SU-DHL-6 (cell line): Measurements from ENCODE around the gene MYO7B.

Source experiments
- H2AFZ ChIP-seq: fragments of 200-600 bp; sonication (generic); 2 replicates; pipeline ENCODE4 v1.6.1; 2014; ENCODE audit warnings: low read depth, mild to moderate bottlenecking, moderate library complexity, mixed read lengths, antibody characterized with exemption, low read length; ENCODE audit not compliant: severe bottlenecking
- H3F3A ChIP-seq: fragments of 200-600 bp; shearing (Covaris generic); 2 replicates; pipeline ENCODE4 v1.6.0; 2016; ENCODE audit warnings: antibody characterized with exemption, mild to moderate bottlenecking; ENCODE audit not compliant: insufficient read depth
- H3K27ac ChIP-seq: fragments of 200-600 bp; sonication (generic); 2 replicates; pipeline ENCODE4 v1.5.1; 2016; ENCODE audit warnings: low read depth, mild to moderate bottlenecking, low read length, moderate library complexity, mixed read lengths
- H3K27me3 ChIP-seq: fragments of 200-600 bp; sonication (generic), shearing (Covaris generic); 2 replicates; pipeline ENCODE4 v1.6.0; 2014; ENCODE audit warnings: mild to moderate bottlenecking, low read length
- H3K36me3 ChIP-seq: fragments of 200-600 bp; sonication (generic); 2 replicates; pipeline ENCODE4 v1.6.1; 2014; ENCODE audit warnings: mild to moderate bottlenecking, low read length, mixed read lengths
- H3K4me2 ChIP-seq: fragments of 300-600, 200-600 bp; shearing (Covaris generic), sonication (generic); 2 replicates; pipeline ENCODE4 v1.6.0; 2014; ENCODE audit warnings: low read length, low read depth, mild to moderate bottlenecking; ENCODE audit not compliant: poor library complexity, severe bottlenecking
- H3K4me3 ChIP-seq: fragments of 200-600 bp; sonication (generic); 2 replicates; pipeline ENCODE4 v1.5.1; 2014; ENCODE audit warnings: antibody characterized with exemption, low read length, mild to moderate bottlenecking, mixed read lengths; ENCODE audit not compliant: insufficient read depth, poor library complexity, severe bottlenecking
- H3K79me2 ChIP-seq: fragments of 200-600 bp; sonication (generic); 2 replicates; pipeline ENCODE4 v1.6.1; 2014; ENCODE audit warnings: mild to moderate bottlenecking, low read length, moderate library complexity; ENCODE audit not compliant: insufficient read depth
- H3K9ac ChIP-seq: fragments of 200-600 bp; sonication (generic); 2 replicates; pipeline ENCODE4 v1.7.0; 2014; ENCODE audit warnings: mild to moderate bottlenecking, low read length
- H3K9me2 ChIP-seq: fragments of 200-600 bp; sonication (generic); replicated peaks from 2 replicates; pipeline ENCODE4 v1.6.1; 2014; ENCODE audit warnings: low read length; ENCODE audit not compliant: insufficient read depth
- H3K9me3 ChIP-seq: fragments of 200-600 bp; sonication (generic); 2 replicates; pipeline ENCODE4 v1.6.1; 2014; ENCODE audit warnings: low read length, mixed read lengths; ENCODE audit not compliant: insufficient read depth
- H4K20me1 ChIP-seq: fragments of 200-600 bp; sonication (generic); 2 replicates; pipeline ENCODE4 v1.6.1; 2014; ENCODE audit warnings: low read depth, mild to moderate bottlenecking, antibody characterized with exemption, low read length, moderate library complexity, mixed read lengths
- CTCF ChIP-seq: fragments of 200-600 bp; sonication (generic); IDR thresholded peaks from one replicate; pipeline ENCODE4 v1.5.1; 2017; ENCODE audit warnings: antibody characterized with exemption, mild to moderate bottlenecking, low read length, moderate library complexity; ENCODE audit not compliant: insufficient read depth, poor library complexity, severe bottlenecking
- EZH2phosphoT487 ChIP-seq: fragments of 200-600 bp; sonication (generic), shearing (Covaris generic); conservative IDR thresholded peaks from 2 replicates; pipeline ENCODE4 v1.6.1; 2018; ENCODE audit warnings: mild to moderate bottlenecking, antibody characterized with exemption, low read length, moderate library complexity, mixed read lengths

Gene MYO7B

GRCh38 chr2:127658146-127658545, 122.7 kb downstream of the MYO7B start:
- Histone ChIP-seq H3K79me2 (no peaks in the 10 kb centered on the region), H3K4me2 (no peak overlapping the region), H3K27ac (no peak overlapping the region), H3F3A (no peaks in the 10 kb centered on the region), H2AFZ (no peak overlapping the region), H4K20me1 (no peaks in the 10 kb centered on the region), H3K4me3 (no peak overlapping the region), H3K9me3 (no peaks in the 10 kb centered on the region), H3K9me2 (no peaks in the 10 kb centered on the region), H3K27me3 (no peaks in the 10 kb centered on the region), H3K9ac (no peak overlapping the region), H3K36me3 (no peaks in the 10 kb centered on the region)
- TF ChIP-seq CTCF (no peak), EZH2phosphoT487 (no peak)

- no peak for TF ChIP-seq EZH2phosphoT487
- TF ChIP-seq CTCF, result no peak
- no peak overlapping the region for H3K4me3 ChIP-seq
- H3K9me3 ChIP-seq, result no peaks in the 10 kb centered on the region
- no peak overlapping the region for H3K4me2 ChIP-seq
- H3F3A ChIP-seq, result no peaks in the 10 kb centered on the region
- no peaks in the 10 kb centered on the region for H3K27me3 ChIP-seq
- H3K9ac ChIP-seq, result no peak overlapping the region
- no peaks in the 10 kb centered on the region for H3K36me3 ChIP-seq
- H2AFZ ChIP-seq, result no peak overlapping the region
- no peaks in the 10 kb centered on the region for H3K79me2 ChIP-seq
- H3K9me2 ChIP-seq, result no peaks in the 10 kb centered on the region
- no peaks in the 10 kb centered on the region for H4K20me1 ChIP-seq
- H3K27ac ChIP-seq, result no peak overlapping the region
These were observed 123.3 kb downstream of the MYO7B start for GRCh38 chr2:127658641-127659407.

- H3K9me2 ChIP-seq, result no peaks in the 10 kb centered on the region
- no peaks in the 10 kb centered on the region for H3K79me2 ChIP-seq
- no peak overlapping the region for H2AFZ ChIP-seq
- H3K27ac ChIP-seq, result no peak overlapping the region
- H3K4me2 ChIP-seq, result no peak overlapping the region
- no peaks in the 10 kb centered on the region for H3K27me3 ChIP-seq
- no peaks in the 10 kb centered on the region for H4K20me1 ChIP-seq
- H3K36me3 ChIP-seq, result no peaks in the 10 kb centered on the region
- no peaks in the 10 kb centered on the region for H3K9me3 ChIP-seq
- H3K4me3 ChIP-seq, result no peak overlapping the region
- H3K9ac ChIP-seq, result no peak overlapping the region
- H3F3A ChIP-seq, result no peaks in the 10 kb centered on the region
- no peak for TF ChIP-seq CTCF
- no peak for TF ChIP-seq EZH2phosphoT487
These were observed 124.2 kb downstream of the MYO7B start for GRCh38 chr2:127659408-127660290.
